PFSK-1 (cell line): Measurements from ENCODE around the gene HS6ST3.

ENCODE experiments used
- POLR2AphosphoS5 ChIP-seq: IDR thresholded peaks from 2 replicates; pipeline ENCODE4 v1.6.1; 2012; ENCODE audit warnings: low read depth, mild to moderate bottlenecking, control low read depth, low read length, moderate library complexity
- REST ChIP-seq, 2 experiments: IDR thresholded peaks; 2 replicates each; pipeline versions ENCODE4 v1.6.1 to v1.8.0; 2011 to 2012; ENCODE audit warnings: low read depth in 2 of 2, low read length in 2 of 2, control low read depth in 1 of 2, inconsistent platforms in 1 of 2, mild to moderate bottlenecking in 1 of 2, moderate library complexity in 1 of 2; ENCODE audit not compliant: insufficient read depth in 1 of 2
- SIN3A ChIP-seq: IDR thresholded peaks from 2 replicates; pipeline ENCODE4 v1.6.1; 2012; ENCODE audit warnings: mild to moderate bottlenecking, low read length, moderate library complexity, borderline replicate concordance; ENCODE audit not compliant: insufficient read depth
- TAF1 ChIP-seq: IDR thresholded peaks from 2 replicates; pipeline ENCODE4 v1.6.1; 2012; ENCODE audit warnings: low read length, control low read depth, borderline replicate concordance; ENCODE audit not compliant: insufficient read depth

- TF ChIP-seq TAF1: no peak
- TF ChIP-seq SIN3A: no peak
- TF ChIP-seq POLR2AphosphoS5: no peak
- TF ChIP-seq REST (IDR thresholded peaks at IDR 0.05; ENCODE audit: insufficient read depth in 1 of 2, low read depth in 2 of 2, low read length in 2 of 2): no peak
These were observed 768 bp upstream of the HS6ST3 start for GRCh38 chr13:96089139-96089538.
